HCT116 (cell line): ENCODE measurements around the gene LYSMD2. TPM values are rescaled to one million over a fixed set of nuclear protein-coding genes. Genes with fewer than 3 reads are reported as not detected.

Source experiments
- ATAC-seq: fragments of 200-7000 bp; cut with Tn5 transposase; 2 replicates; pipeline ENCODE4 v1.9.1; 2020; ENCODE audit warnings: mild to moderate bottlenecking, moderate library complexity
- BruUV-seq: library from RNA; stranded (reverse); fragments of 400-500 nt; replicated peaks from 2 replicates; lab custom pipeline; 2021; lab: Mats Ljungman, UMichigan
- CTCF ChIA-PET: fragments of 300-600 bp; sonication (Branson Sonifier 250); formaldehyde crosslinking; loops from one replicate; lab custom pipeline; 2021; ENCODE audit warnings: antibody characterized with exemption; lab: Charles Lee
- POLR2A ChIA-PET: fragments of 300-600, 350-600 bp; sonication (Branson Sonifier 250); formaldehyde crosslinking; loops from one replicate; lab custom pipeline; 2021; ENCODE audit warnings: antibody characterized with exemption; lab: Charles Lee
- RAD21 ChIA-PET, 2 experiments: fragments of 300-600 bp; sonication (Branson Sonifier 250); formaldehyde crosslinking; loops; one replicate each; lab custom pipeline; 2023; ENCODE audit warnings: low total read pairs in 2 of 2; ENCODE audit not compliant: uncharacterized antibody in 2 of 2, unreplicated experiment in 2 of 2, low non-redundant PET in 1 of 2; lab: Charles Lee
- DNase-seq: peaks from one replicate; pipeline ENCODE4 v3.0.0-alpha.2; 2010; ENCODE audit warnings: low read depth, low spot score
- H2AFZ ChIP-seq: fragments of 200-600 bp; shearing (Covaris generic), sonication (generic); 2 replicates; pipeline ENCODE4 v1.6.1; 2017; ENCODE audit warnings: low read depth, mixed run types, mixed read lengths, antibody characterized with exemption, low read length; ENCODE audit not compliant: poor library complexity, severe bottlenecking
- H3K27ac ChIP-seq: 2 replicates; pipeline ENCODE4 v1.5.1; 2012; ENCODE audit warnings: low read depth, low read length
- H3K27me3 ChIP-seq: fragments of 200-600 bp; sonication (generic); 2 replicates; pipeline ENCODE4 v1.6.1; 2016; ENCODE audit warnings: mixed run types, low read length, mixed read lengths; ENCODE audit not compliant: insufficient read depth
- H3K36me3 ChIP-seq, 2 experiments: fragments of 200-500 bp in 1 of 2; fragments of 200-600 bp in 1 of 2; sonication (Bioruptor generic) in 1 of 2; sonication (generic) in 1 of 2; 2 replicates each; pipeline versions ENCODE4 v1.5.1 to v1.6.1; 2014 to 2016; ENCODE audit warnings: low read length in 2 of 2, inconsistent platforms in 1 of 2, mixed read lengths in 1 of 2, mixed run types in 1 of 2; ENCODE audit not compliant: insufficient read depth in 2 of 2, control insufficient read depth in 1 of 2
- H3K4me1 ChIP-seq, 2 experiments: fragments of 200-600 bp in 1 of 2; sonication (generic) in 1 of 2; 2 replicates each; pipeline versions ENCODE4 v1.5.1 to v1.6.1; 2012 to 2017; ENCODE audit warnings: low read length in 2 of 2, inconsistent platforms in 1 of 2, mild to moderate bottlenecking in 1 of 2, mixed read lengths in 1 of 2, mixed run types in 1 of 2, moderate library complexity in 1 of 2; ENCODE audit not compliant: insufficient read depth in 2 of 2, control insufficient read depth in 1 of 2
- H3K4me2 ChIP-seq: fragments of 200-600 bp; sonication (generic); 2 replicates; pipeline ENCODE4 v1.6.1; 2017; ENCODE audit warnings: mixed run types, low read length, mixed read lengths
- H3K4me3 ChIP-seq, 2 experiments: fragments of 200-600 bp in 1 of 2; sonication (generic) in 1 of 2; replicated peaks in 1 of 2; 2 replicates each; pipeline ENCODE4 v1.5.1; 2011 to 2016; ENCODE audit warnings: low read length in 2 of 2, control low read depth in 1 of 2, low read depth in 1 of 2, mild to moderate bottlenecking in 1 of 2, mixed read lengths in 1 of 2, mixed run types in 1 of 2
- H3K79me2 ChIP-seq: fragments of 200-600 bp; sonication (generic); 2 replicates; pipeline ENCODE4 v1.6.1; 2017; ENCODE audit warnings: mild to moderate bottlenecking, mixed run types, low read length, moderate library complexity, mixed read lengths; ENCODE audit not compliant: insufficient read depth
- H3K9ac ChIP-seq: fragments of 200-600 bp; sonication (generic); 2 replicates; pipeline ENCODE4 v1.6.1; 2016; ENCODE audit warnings: low read length, mixed read lengths
- H3K9me2 ChIP-seq: fragments of 200-600 bp; sonication (generic), shearing (Covaris generic); 2 replicates; pipeline ENCODE4 v1.6.1; 2017; ENCODE audit warnings: mixed run types, mild to moderate bottlenecking, moderate library complexity; ENCODE audit not compliant: insufficient read depth
- H3K9me3 ChIP-seq, 2 experiments: fragments of 200-500 bp in 1 of 2; fragments of 200-600 bp in 1 of 2; sonication (Bioruptor generic) in 1 of 2; sonication (generic) in 1 of 2; 2 replicates each; pipeline ENCODE4 v1.6.1; 2014 to 2017; ENCODE audit warnings: low read length in 2 of 2, mixed read lengths in 2 of 2, inconsistent platforms in 1 of 2, low read depth in 1 of 2, mild to moderate bottlenecking in 1 of 2, mixed run types in 1 of 2, moderate library complexity in 1 of 2; ENCODE audit not compliant: control insufficient read depth in 1 of 2, insufficient read depth in 1 of 2
- H4K20me1 ChIP-seq: fragments of 200-600 bp; sonication (generic), shearing (Covaris generic); 2 replicates; pipeline ENCODE4 v1.6.1; 2017; ENCODE audit warnings: mixed run types, mild to moderate bottlenecking, moderate library complexity; ENCODE audit not compliant: insufficient read depth
- CBX3 ChIP-seq: IDR thresholded peaks from 2 replicates; pipeline ENCODE4 v1.6.1; 2012; ENCODE audit warnings: low read depth
- CEBPB ChIP-seq: IDR thresholded peaks from 2 replicates; pipeline ENCODE4 v1.6.1; 2012; ENCODE audit warnings: low read depth
- EGR1 ChIP-seq: IDR thresholded peaks from 2 replicates; pipeline ENCODE4 v1.6.1; 2012; ENCODE audit warnings: low read depth
- ELF1 ChIP-seq: IDR thresholded peaks from 2 replicates; pipeline ENCODE4 v1.6.1; 2012; ENCODE audit warnings: low read depth, borderline replicate concordance
- EZH2 ChIP-seq: fragments of 200-600 bp; sonication (generic); IDR thresholded peaks from 2 replicates; pipeline ENCODE4 v1.6.1; 2017; ENCODE audit warnings: antibody characterized with exemption, mixed run types
- EZH2phosphoT487 ChIP-seq: fragments of 200-600 bp; IDR thresholded peaks from 2 replicates; pipeline ENCODE4 v1.6.1; 2018; ENCODE audit warnings: antibody characterized with exemption, borderline replicate concordance
- FOSL1 ChIP-seq: IDR thresholded peaks from 2 replicates; pipeline ENCODE4 v1.6.1; 2012; ENCODE audit warnings: low read depth
- JUND ChIP-seq: IDR thresholded peaks from 2 replicates; pipeline ENCODE4 v1.6.1; 2012
- POLR2A ChIP-seq: IDR thresholded peaks from 2 replicates; pipeline ENCODE4 v1.7.0; 2011; ENCODE audit warnings: borderline replicate concordance; ENCODE audit not compliant: insufficient read depth, insufficient read length; ENCODE audit errors: extremely low read depth
- POLR2AphosphoS5 ChIP-seq: IDR thresholded peaks from 2 replicates; pipeline ENCODE4 v1.6.1; 2011; ENCODE audit warnings: mild to moderate bottlenecking, low read depth, low read length, moderate library complexity
- RAD21 ChIP-seq: IDR thresholded peaks from 2 replicates; pipeline ENCODE4 v1.6.1; 2012; ENCODE audit warnings: low read depth, mild to moderate bottlenecking
- REST ChIP-seq: IDR thresholded peaks from 2 replicates; pipeline ENCODE4 v1.6.1; 2012; ENCODE audit warnings: low read depth
- SIN3A ChIP-seq: IDR thresholded peaks from 2 replicates; pipeline ENCODE4 v1.6.1; 2012; ENCODE audit warnings: low read depth
- SRF ChIP-seq: IDR thresholded peaks from 2 replicates; pipeline ENCODE4 v1.6.1; 2012; ENCODE audit warnings: low read depth
- TCF7L2 ChIP-seq: IDR thresholded peaks from 2 replicates; pipeline ENCODE4 v1.7.0; 2011; ENCODE audit warnings: borderline replicate concordance, inconsistent platforms; ENCODE audit not compliant: insufficient read depth, insufficient read length; ENCODE audit errors: extremely low read depth
- ZFX ChIP-seq: fragments of 450-650 bp; IDR thresholded peaks from 2 replicates; pipeline ENCODE4 v1.6.1; 2017
- ZNF274 ChIP-seq: fragments of 200-500 bp; sonication (Bioruptor generic); IDR thresholded peaks from 2 replicates; pipeline ENCODE4 v1.6.1; 2014; ENCODE audit warnings: mild to moderate bottlenecking, low read depth, low read length, inconsistent platforms
- intact Hi-C: fragments of 100-400 bp; cut with micrococcal nuclease; formaldehyde crosslinking; loops from 2 replicates; pipeline ENCODE4 v1.10.0; 2022
- total RNA-seq: library from RNA; stranded (reverse); gene quantifications from one replicate; pipeline ENCODE4 v1.2.1, GENCODE V29; 2021; ENCODE audit not compliant: unreplicated experiment
- TF ChIP-seq, protein P1 (sequence below), 3 experiments: fragments of 200-600 bp in 1 of 3; sonication (generic) in 1 of 3; IDR thresholded peaks in 2 of 3; conservative IDR thresholded peaks in 1 of 3; 2 replicates each; pipeline ENCODE4 v1.5.1; 2012 to 2017; ENCODE audit warnings: low read depth in 2 of 3, low read length in 2 of 3, antibody characterized with exemption in 1 of 3, borderline replicate concordance in 1 of 3, control low read depth in 1 of 3, mild to moderate bottlenecking in 1 of 3, mixed read lengths in 1 of 3, mixed run types in 1 of 3, moderate library complexity in 1 of 3; ENCODE audit not compliant: insufficient read depth in 1 of 3

Gene LYSMD2
- total RNA-seq, 1 experiment from 2014 or later, result 10.8 TPM

GRCh38 chr15:51714162-51714561 is 23.3 kb downstream of the LYSMD2 start:
- no peaks in the 10 kb centered on the region for H3K79me2 ChIP-seq
- ChIA-PET RAD21 (no interaction called here), POLR2A (no interaction called here), CTCF (no interaction called here)
- H3K4me3 ChIP-seq, result no peak overlapping the region
- TF ChIP-seq EZH2, result no peak
- TF ChIP-seq ZNF274, result no peak
- TF ChIP-seq POLR2A, result no peak
- TF ChIP-seq ELF1, result no peak
- TF ChIP-seq, protein P1, sequence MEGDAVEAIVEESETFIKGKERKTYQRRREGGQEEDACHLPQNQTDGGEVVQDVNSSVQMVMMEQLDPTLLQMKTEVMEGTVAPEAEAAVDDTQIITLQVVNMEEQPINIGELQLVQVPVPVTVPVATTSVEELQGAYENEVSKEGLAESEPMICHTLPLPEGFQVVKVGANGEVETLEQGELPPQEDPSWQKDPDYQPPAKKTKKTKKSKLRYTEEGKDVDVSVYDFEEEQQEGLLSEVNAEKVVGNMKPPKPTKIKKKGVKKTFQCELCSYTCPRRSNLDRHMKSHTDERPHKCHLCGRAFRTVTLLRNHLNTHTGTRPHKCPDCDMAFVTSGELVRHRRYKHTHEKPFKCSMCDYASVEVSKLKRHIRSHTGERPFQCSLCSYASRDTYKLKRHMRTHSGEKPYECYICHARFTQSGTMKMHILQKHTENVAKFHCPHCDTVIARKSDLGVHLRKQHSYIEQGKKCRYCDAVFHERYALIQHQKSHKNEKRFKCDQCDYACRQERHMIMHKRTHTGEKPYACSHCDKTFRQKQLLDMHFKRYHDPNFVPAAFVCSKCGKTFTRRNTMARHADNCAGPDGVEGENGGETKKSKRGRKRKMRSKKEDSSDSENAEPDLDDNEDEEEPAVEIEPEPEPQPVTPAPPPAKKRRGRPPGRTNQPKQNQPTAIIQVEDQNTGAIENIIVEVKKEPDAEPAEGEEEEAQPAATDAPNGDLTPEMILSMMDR (IDR thresholded peaks at IDR 0.05 in 2 of 3, conservative IDR thresholded peaks at IDR 0.05 in 1 of 3; ENCODE audit: borderline replicate concordance in 1 of 3, insufficient read depth in 1 of 3, low read depth in 2 of 3, low read length in 2 of 3), result no peak
- H3K9me2 ChIP-seq, result no peaks in the 10 kb centered on the region
- H3K27ac ChIP-seq, result no peak overlapping the region
- H2AFZ ChIP-seq, result no peak overlapping the region
- H3K36me3 ChIP-seq, result no peaks in the 10 kb centered on the region
- no peaks in the 10 kb centered on the region for H3K4me1 ChIP-seq
- H3K9ac ChIP-seq, result no peak overlapping the region
- H3K27me3 ChIP-seq, result no peaks in the 10 kb centered on the region
- H4K20me1 ChIP-seq, result no peaks in the 10 kb centered on the region
- ATAC-seq (no peak), DNase-seq (no peak)
- no peak overlapping the region for H3K4me2 ChIP-seq
- BruUV-seq, result no TSS peak
- no peaks in the 10 kb centered on the region for H3K9me3 ChIP-seq
- intact Hi-C loops, result no loop called here

DNA sequence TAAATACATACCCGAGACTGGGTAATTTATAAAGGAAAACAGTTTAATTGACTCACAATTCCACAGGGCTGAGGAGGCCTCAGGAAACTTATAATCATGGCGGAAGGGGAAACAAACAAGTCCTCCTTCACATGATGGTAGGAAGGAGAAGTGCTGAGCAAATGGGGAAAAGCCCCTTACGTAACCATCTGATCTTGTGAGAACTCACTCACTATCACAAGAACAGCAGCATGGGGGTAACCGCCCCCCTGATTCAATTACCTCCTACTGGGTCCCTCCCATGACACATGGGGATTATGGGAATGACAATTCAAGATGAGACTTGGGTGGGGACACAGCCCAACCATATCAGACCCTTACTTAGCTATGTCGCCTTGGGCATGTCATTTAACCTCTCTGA is 28.4 kb downstream of the LYSMD2 start:
- Histone ChIP-seq H3K27me3 (no peaks in the 10 kb centered on the region), H3K4me3 (no peak overlapping the region), H3K9me3 (no peaks in the 10 kb centered on the region), H2AFZ (no peak overlapping the region), H3K9me2 (no peaks in the 10 kb centered on the region), H3K27ac (no peak overlapping the region), H3K79me2 (no peaks in the 10 kb centered on the region), H3K4me1 (no peaks in the 10 kb centered on the region), H3K4me2 (no peak overlapping the region), H3K36me3 (no peaks in the 10 kb centered on the region), H3K9ac (no peak overlapping the region), H4K20me1 (no peaks in the 10 kb centered on the region)
- no TSS peak for BruUV-seq
- no peak for ATAC-seq
- DNase-seq, result no peak
- intact Hi-C loops, result no loop called here
- ChIA-PET POLR2A (no interaction called here), CTCF (no interaction called here), RAD21 (no interaction called here)
- TF ChIP-seq REST, result no peak
- TF ChIP-seq FOSL1, result no peak
- TF ChIP-seq CBX3, result no peak
- no peak for TF ChIP-seq EZH2phosphoT487
- no peak for TF ChIP-seq POLR2AphosphoS5
- no peak for TF ChIP-seq ZFX
- no peak for TF ChIP-seq SRF
- no peak for TF ChIP-seq SIN3A
- no peak for TF ChIP-seq RAD21
- TF ChIP-seq POLR2A, result no peak
- no peak for TF ChIP-seq JUND
- TF ChIP-seq TCF7L2, result no peak
- TF ChIP-seq EGR1, result no peak
- TF ChIP-seq CEBPB, result no peak
